Raji (cell line): ENCODE measurements around the gene RPS6KA4.

Experiments used
- POLR2A ChIP-seq: IDR thresholded peaks from 2 replicates; pipeline ENCODE4 v1.6.1; 2011; ENCODE audit warnings: low read depth, low read length, control low read depth; ENCODE audit not compliant: insufficient read depth

The RPS6KA4 gene

GRCh38 chr11:64369440-64370421 is 10.8 kb downstream of the RPS6KA4 start:
- no peak for TF ChIP-seq POLR2A

GRCh38 chr11:64371201-64371600 is 12.2 kb downstream of the RPS6KA4 start:
- TF ChIP-seq POLR2A, result no peak

- no peak for TF ChIP-seq POLR2A
Observed at GRCh38 chr11:64372021-64372420, 13.1 kb downstream of the RPS6KA4 start.

GRCh38 chr11:64372802-64373597 is 14.0 kb downstream of the RPS6KA4 start:
- no peak for TF ChIP-seq POLR2A

- TF ChIP-seq POLR2A, result no peak
Observed at GRCh38 chr11:64373598-64373974, 14.6 kb downstream of the RPS6KA4 start.

- no peak for TF ChIP-seq POLR2A
Observed at GRCh38 chr11:64376071-64376470, 17.1 kb downstream of the RPS6KA4 start.

GRCh38 chr11:64378335-64378880 is 19.4 kb downstream of the RPS6KA4 start:
- TF ChIP-seq POLR2A, result no peak

- TF ChIP-seq POLR2A, result no peak
Observed at GRCh38 chr11:64379160-64379559, 20.2 kb downstream of the RPS6KA4 start.

GRCh38 chr11:64379817-64380709 is 21.1 kb downstream of the RPS6KA4 start:
- TF ChIP-seq POLR2A, result no peak

GRCh38 chr11:64381350-64381749 is 22.4 kb downstream of the RPS6KA4 start:
- TF ChIP-seq POLR2A, result no peak

GRCh38 chr11:64382047-64382446 is 23.1 kb downstream of the RPS6KA4 start:
- no peak for TF ChIP-seq POLR2A

GRCh38 chr11:64382586-64382985 is 23.6 kb downstream of the RPS6KA4 start:
- no peak for TF ChIP-seq POLR2A

GRCh38 chr11:64383580-64383979 is 24.6 kb downstream of the RPS6KA4 start:
- TF ChIP-seq POLR2A, result no peak

GRCh38 chr11:64384028-64384737 is 25.2 kb downstream of the RPS6KA4 start:
- TF ChIP-seq POLR2A, result no peak
